Measurements from ENCODE around the gene CTNNA3.
"Not testable (repeated sequence)": the region's sequence is repeated elsewhere in the genome, so short reads cannot be mapped to it uniquely, and the experiment has no call there.

Gene CTNNA3

GRCh38 chr10:67696029-67696428, at the start of gene CTNNA3:
Gene CTNNA3, minus strand, starts transcription at chr10:67696195.
- no peak for DNase-seq (ENCODE audit: low read depth)

GRCh38 chr10:67735430-67735829, 39.4 kb upstream of the CTNNA3 start:
- no peak for DNase-seq (ENCODE audit: low read depth)

- no peak for DNase-seq (ENCODE audit: low read depth)
Observed at GRCh38 chr10:67733511-67733910, 37.5 kb upstream of the CTNNA3 start.

- no peak for DNase-seq (ENCODE audit: low read depth)
Observed at GRCh38 chr10:67725567-67725966, 29.6 kb upstream of the CTNNA3 start.

GRCh38 chr10:67723601-67724000, 27.6 kb upstream of the CTNNA3 start:
- no peak for DNase-seq (ENCODE audit: low read depth)

- no peak for DNase-seq (ENCODE audit: low read depth)
Observed at GRCh38 chr10:67722113-67722512, 26.1 kb upstream of the CTNNA3 start.

GRCh38 chr10:67716455-67716854, 20.5 kb upstream of the CTNNA3 start:
- DNase-seq (ENCODE audit: low read depth), result not testable (repeated sequence)

- DNase-seq (ENCODE audit: low read depth), result no peak
Observed at GRCh38 chr10:67705921-67706320, 9.9 kb upstream of the CTNNA3 start.

- DNase-seq (ENCODE audit: low read depth), result not testable (repeated sequence)
Observed at GRCh38 chr10:67699613-67700270, 3.7 kb upstream of the CTNNA3 start.

- DNase-seq (ENCODE audit: low read depth), result no peak
Observed at GRCh38 chr10:67698164-67698563, 2.2 kb upstream of the CTNNA3 start.

GRCh38 chr10:67697724-67698131, 1.7 kb upstream of the CTNNA3 start:
- no peak for DNase-seq (ENCODE audit: low read depth)

- DNase-seq (ENCODE audit: low read depth), result no peak
Observed at GRCh38 chr10:67696679-67697078, 684 bp upstream of the CTNNA3 start.

- DNase-seq (ENCODE audit: low read depth), result no peak
Observed at GRCh38 chr10:67695555-67695954, 440 bp downstream of the CTNNA3 start.

GRCh38 chr10:67691861-67692260, 4.1 kb downstream of the CTNNA3 start:
- not testable (repeated sequence) for DNase-seq (ENCODE audit: low read depth)

- not testable (repeated sequence) for DNase-seq (ENCODE audit: low read depth)
Observed at GRCh38 chr10:67690540-67690939, 5.5 kb downstream of the CTNNA3 start.

GRCh38 chr10:67684140-67684539, 11.9 kb downstream of the CTNNA3 start:
- DNase-seq (ENCODE audit: low read depth), result not testable (repeated sequence)

- DNase-seq (ENCODE audit: low read depth), result no peak
Observed at GRCh38 chr10:67678335-67678974, 17.5 kb downstream of the CTNNA3 start.

- no peak for DNase-seq (ENCODE audit: low read depth)
Observed at GRCh38 chr10:67676208-67676825, 19.7 kb downstream of the CTNNA3 start.

GRCh38 chr10:67670401-67670800, 25.6 kb downstream of the CTNNA3 start:
- no peak for DNase-seq (ENCODE audit: low read depth)

GRCh38 chr10:67669978-67670377, 26.0 kb downstream of the CTNNA3 start:
- no peak for DNase-seq (ENCODE audit: low read depth)

GRCh38 chr10:67668448-67668847, 27.5 kb downstream of the CTNNA3 start:
- DNase-seq (ENCODE audit: low read depth), result no peak

GRCh38 chr10:67667035-67667425, 29.0 kb downstream of the CTNNA3 start:
- no peak for DNase-seq (ENCODE audit: low read depth)

GRCh38 chr10:67666416-67667034, 29.5 kb downstream of the CTNNA3 start:
- DNase-seq (ENCODE audit: low read depth), result no peak
